ENCODE results near the gene HELB.

Gene HELB

GRCh38 chr12:66321435-66321834, 19.1 kb downstream of the HELB start:
- no peak for TF ChIP-seq ZNF274 (IDR thresholded peaks at IDR 0.05; ENCODE audit: low read depth, low read length)
- H3K4me3 ChIP-seq (ENCODE audit: low read length), result no peak overlapping the region

GRCh38 chr12:66323017-66323416, 20.7 kb downstream of the HELB start:
- no peak overlapping the region for H3K4me3 ChIP-seq (ENCODE audit: low read length)
- TF ChIP-seq ZNF274 (IDR thresholded peaks at IDR 0.05; ENCODE audit: low read depth, low read length), result no peak

- TF ChIP-seq ZNF274 (IDR thresholded peaks at IDR 0.05; ENCODE audit: low read depth, low read length), result no peak
- H3K4me3 ChIP-seq (ENCODE audit: low read length), result no peak overlapping the region
These were observed 27.6 kb downstream of the HELB start for GRCh38 chr12:66329941-66330340.

GRCh38 chr12:66331016-66331415, 28.7 kb downstream of the HELB start:
- TF ChIP-seq ZNF274 (IDR thresholded peaks at IDR 0.05; ENCODE audit: low read depth, low read length), result no peak
- H3K4me3 ChIP-seq (ENCODE audit: low read length), result no peak overlapping the region

GRCh38 chr12:66331814-66332213, 29.5 kb downstream of the HELB start:
- no peak overlapping the region for H3K4me3 ChIP-seq (ENCODE audit: low read length)
- no peak for TF ChIP-seq ZNF274 (IDR thresholded peaks at IDR 0.05; ENCODE audit: low read depth, low read length)

GRCh38 chr12:66335746-66336145, 33.5 kb downstream of the HELB start:
- no peak for TF ChIP-seq ZNF274 (IDR thresholded peaks at IDR 0.05; ENCODE audit: low read depth, low read length)

GRCh38 chr12:66337381-66338010, 35.2 kb downstream of the HELB start:
- H3K4me3 ChIP-seq (ENCODE audit: low read length), result no peak overlapping the region
- no peak for TF ChIP-seq ZNF274 (IDR thresholded peaks at IDR 0.05; ENCODE audit: low read depth, low read length)

More at GRCh38 chr12:66335746-66336145, 33.5 kb downstream of the HELB start:
- H3K4me3 ChIP-seq (ENCODE audit: low read length), result no peak overlapping the region

GRCh38 chr12:66340131-66340530, 37.8 kb downstream of the HELB start:
- no peak overlapping the region for H3K4me3 ChIP-seq (ENCODE audit: low read length)
- TF ChIP-seq ZNF274 (IDR thresholded peaks at IDR 0.05; ENCODE audit: low read depth, low read length), result no peak

- no peak overlapping the region for H3K4me3 ChIP-seq (ENCODE audit: low read length)
- no peak for TF ChIP-seq ZNF274 (IDR thresholded peaks at IDR 0.05; ENCODE audit: low read depth, low read length)
These were observed 38.8 kb downstream of the HELB start for GRCh38 chr12:66341126-66341525.

GRCh38 chr12:66345212-66345611, 42.9 kb downstream of the HELB start:
- TF ChIP-seq ZNF274 (IDR thresholded peaks at IDR 0.05; ENCODE audit: low read depth, low read length), result no peak
- H3K4me3 ChIP-seq (ENCODE audit: low read length), result no peak overlapping the region

- no peak overlapping the region for H3K4me3 ChIP-seq (ENCODE audit: low read length)
- no peak for TF ChIP-seq ZNF274 (IDR thresholded peaks at IDR 0.05; ENCODE audit: low read depth, low read length)
These were observed 43.7 kb downstream of the HELB start for GRCh38 chr12:66345956-66346355.

GRCh38 chr12:66351301-66351700, 49.0 kb downstream of the HELB start:
- H3K4me3 ChIP-seq (ENCODE audit: low read length), result no peak overlapping the region
- no peak for TF ChIP-seq ZNF274 (IDR thresholded peaks at IDR 0.05; ENCODE audit: low read depth, low read length)

- TF ChIP-seq ZNF274 (IDR thresholded peaks at IDR 0.05; ENCODE audit: low read depth, low read length), result no peak
These were observed 49.9 kb downstream of the HELB start for GRCh38 chr12:66352197-66352596.

GRCh38 chr12:66352899-66353298, 50.6 kb downstream of the HELB start:
- no peak overlapping the region for H3K4me3 ChIP-seq (ENCODE audit: low read length)
- no peak for TF ChIP-seq ZNF274 (IDR thresholded peaks at IDR 0.05; ENCODE audit: low read depth, low read length)

More at GRCh38 chr12:66352197-66352596, 49.9 kb downstream of the HELB start:
- H3K4me3 ChIP-seq (ENCODE audit: low read length), result no peak overlapping the region

- H3K4me3 ChIP-seq (ENCODE audit: low read length), result no peak overlapping the region
- TF ChIP-seq ZNF274 (IDR thresholded peaks at IDR 0.05; ENCODE audit: low read depth, low read length), result no peak
These were observed 52.0 kb downstream of the HELB start for GRCh38 chr12:66354291-66354690.

GRCh38 chr12:66359300-66359699, 57.0 kb downstream of the HELB start:
- TF ChIP-seq ZNF274 (IDR thresholded peaks at IDR 0.05; ENCODE audit: low read depth, low read length), result no peak
- H3K4me3 ChIP-seq (ENCODE audit: low read length), result no peak overlapping the region
